SK-N-SH (cell line): ENCODE measurements around the gene MANBA. TPM values are rescaled to one million over a fixed set of nuclear protein-coding genes. Genes with fewer than 3 reads are reported as not detected.

ENCODE experiments used
- CTCF ChIA-PET: fragments of 300-600, 350-600 bp; formaldehyde crosslinking; extraction: SDS; loops from one replicate; lab custom pipeline; 2021; lab: Yijun Ruan, JAX
- POLR2A ChIA-PET: fragments of 350-600 bp; sonication (Branson Sonifier 250); formaldehyde crosslinking; extraction: SDS; loops from one replicate; lab custom pipeline; 2020; ENCODE audit warnings: antibody characterized with exemption, inconsistent platforms; lab: Yijun Ruan, JAX
- DNase-seq: peaks from one replicate; pipeline ENCODE4 v3.0.0; 2012
- H2AFZ ChIP-seq: fragments of 200-600 bp; sonication (generic); 2 replicates; pipeline ENCODE4 v1.8.1; 2016; ENCODE audit warnings: antibody characterized with exemption, mild to moderate bottlenecking, low read depth
- H3F3A ChIP-seq: fragments of 200-600 bp; sonication (generic); replicated peaks from 2 replicates; pipeline ENCODE3; 2016; ENCODE audit warnings: antibody characterized with exemption, mild to moderate bottlenecking; ENCODE audit not compliant: insufficient read depth
- H3K27ac ChIP-seq, 2 experiments: fragments of 200-500 bp in 1 of 2; fragments of 200-600 bp in 1 of 2; sonication (Bioruptor generic) in 1 of 2; sonication (generic), shearing (Covaris generic) in 1 of 2; 2 replicates each; pipeline versions ENCODE4 v1.5.1 to v1.6.1; 2014 to 2016; ENCODE audit warnings: low read depth in 2 of 2, inconsistent platforms in 1 of 2, low read length in 1 of 2, mild to moderate bottlenecking in 1 of 2, mixed read lengths in 1 of 2
- H3K27me3 ChIP-seq: fragments of 200-600 bp; sonication (generic), shearing (Covaris generic); 2 replicates; pipeline ENCODE4 v1.6.1; 2016; ENCODE audit warnings: mixed run types; ENCODE audit not compliant: insufficient read depth
- H3K36me3 ChIP-seq, 2 experiments: fragments of 200-500 bp in 1 of 2; fragments of 200-600 bp in 1 of 2; sonication (Bioruptor generic) in 1 of 2; sonication (generic) in 1 of 2; replicated peaks in 1 of 2; 2 replicates each; pipeline versions ENCODE3 to v1.5.1; 2014 to 2016; ENCODE audit warnings: low read length in 1 of 2, mild to moderate bottlenecking in 1 of 2; ENCODE audit not compliant: insufficient read depth in 2 of 2, control insufficient read depth in 1 of 2
- H3K4me1 ChIP-seq, 2 experiments: fragments of 200-500 bp in 1 of 2; fragments of 200-600 bp in 1 of 2; sonication (Bioruptor generic) in 1 of 2; sonication (generic), shearing (Covaris generic) in 1 of 2; 2 replicates each; pipeline versions ENCODE4 v1.5.1 to v1.6.1; 2014 to 2016; ENCODE audit warnings: low read depth in 1 of 2, low read length in 1 of 2, mixed run types in 1 of 2; ENCODE audit not compliant: insufficient read depth in 2 of 2, control insufficient read depth in 1 of 2
- H3K4me2 ChIP-seq: fragments of 200-600 bp; sonication (generic), shearing (Covaris generic); 2 replicates; pipeline ENCODE4 v1.6.1; 2017; ENCODE audit warnings: mixed run types
- H3K4me3 ChIP-seq, 2 experiments: fragments of 200-500 bp in 1 of 2; fragments of 200-600 bp in 1 of 2; sonication (Bioruptor generic) in 1 of 2; sonication (generic), shearing (Covaris generic) in 1 of 2; 2 replicates each; pipeline versions ENCODE4 v1.5.1 to v1.8.1; 2014 to 2016; ENCODE audit warnings: low read depth in 2 of 2, inconsistent platforms in 1 of 2, low read length in 1 of 2, mild to moderate bottlenecking in 1 of 2, mixed read lengths in 1 of 2, moderate library complexity in 1 of 2
- H3K79me2 ChIP-seq: fragments of 200-600 bp; sonication (generic); 2 replicates; pipeline ENCODE4 v1.8.1; 2017; ENCODE audit warnings: mild to moderate bottlenecking; ENCODE audit not compliant: insufficient read depth
- H3K9ac ChIP-seq: fragments of 200-600 bp; sonication (generic); 2 replicates; pipeline ENCODE4 v1.6.1; 2017; ENCODE audit warnings: mixed run types
- H3K9me2 ChIP-seq: fragments of 200-600 bp; sonication (generic); 2 replicates; pipeline ENCODE4 v1.6.1; 2017; ENCODE audit warnings: mixed run types
- H3K9me3 ChIP-seq: fragments of 200-600 bp; sonication (generic); 2 replicates; pipeline ENCODE4 v1.6.1; 2017; ENCODE audit warnings: mixed run types, mild to moderate bottlenecking, moderate library complexity
- H4K20me1 ChIP-seq: fragments of 200-600 bp; sonication (generic); 2 replicates; pipeline ENCODE4 v1.6.1; 2017; ENCODE audit warnings: mild to moderate bottlenecking, mixed run types; ENCODE audit not compliant: insufficient read depth
- ELF1 ChIP-seq: IDR thresholded peaks from 2 replicates; pipeline ENCODE4 v1.4.0; 2012
- EP300 ChIP-seq, 2 experiments: IDR thresholded peaks; 2 replicates each; pipeline versions ENCODE4 v1.4.0 to v1.6.1; 2012; ENCODE audit warnings: borderline replicate concordance in 1 of 2, low read depth in 1 of 2, low read length in 1 of 2
- FOSL2 ChIP-seq: IDR thresholded peaks from 2 replicates; pipeline ENCODE4 v1.4.0; 2012; ENCODE audit warnings: low read depth, mild to moderate bottlenecking, moderate library complexity, borderline replicate concordance
- FOXM1 ChIP-seq: IDR thresholded peaks from 2 replicates; pipeline ENCODE4 v1.4.0; 2012; ENCODE audit warnings: low read depth, mild to moderate bottlenecking
- JUND ChIP-seq: IDR thresholded peaks from 2 replicates; pipeline ENCODE4 v1.4.0; 2012
- MEF2A ChIP-seq: IDR thresholded peaks from 2 replicates; pipeline ENCODE4 v1.4.0; 2012; ENCODE audit warnings: low read depth, borderline replicate concordance
- MXI1 ChIP-seq: IDR thresholded peaks from 2 replicates; pipeline ENCODE4 v1.6.1; 2012; ENCODE audit warnings: mild to moderate bottlenecking, low read depth, low read length, improper control_type of control experiment
- NFIC ChIP-seq: IDR thresholded peaks from 2 replicates; pipeline ENCODE4 v1.4.0; 2012; ENCODE audit warnings: borderline replicate concordance
- RAD21 ChIP-seq: IDR thresholded peaks from 2 replicates; pipeline ENCODE4 v1.6.1; 2012; ENCODE audit warnings: mild to moderate bottlenecking, low read length
- RCOR1 ChIP-seq: fragments of 150-350 bp; IDR thresholded peaks from 2 replicates; pipeline ENCODE4 v1.6.1; 2017; ENCODE audit warnings: antibody characterized with exemption, low read length
- REST ChIP-seq: IDR thresholded peaks from 2 replicates; pipeline ENCODE4 v1.6.1; 2012; ENCODE audit warnings: mild to moderate bottlenecking, low read depth, low read length, moderate library complexity
- RFX5 ChIP-seq: IDR thresholded peaks from 2 replicates; pipeline ENCODE4 v1.6.1; 2012; ENCODE audit warnings: mild to moderate bottlenecking, improper control_type of control experiment, low read length
- SMC3 ChIP-seq: IDR thresholded peaks from 2 replicates; pipeline ENCODE4 v1.6.1; 2012; ENCODE audit warnings: low read depth, low read length, improper control_type of control experiment
- TAF1 ChIP-seq: IDR thresholded peaks from 2 replicates; pipeline ENCODE4 v1.6.1; 2012; ENCODE audit warnings: low read depth, mild to moderate bottlenecking, low read length, moderate library complexity, borderline replicate concordance
- TCF12 ChIP-seq: IDR thresholded peaks from 2 replicates; pipeline ENCODE4 v1.4.0; 2012
- USF1 ChIP-seq: IDR thresholded peaks from 2 replicates; pipeline ENCODE4 v1.4.0; 2012; ENCODE audit warnings: low read depth, borderline replicate concordance
- USF2 ChIP-seq: fragments of 150-350 bp; IDR thresholded peaks from 2 replicates; pipeline ENCODE4 v1.6.1; 2017; ENCODE audit warnings: antibody characterized with exemption, low read length, low read depth, borderline replicate concordance
- YY1 ChIP-seq: IDR thresholded peaks from 2 replicates; pipeline ENCODE4 v1.4.0; 2012; ENCODE audit warnings: low read depth, mild to moderate bottlenecking
- ZBTB33 ChIP-seq: IDR thresholded peaks from 2 replicates; pipeline ENCODE4 v1.4.0; 2012; ENCODE audit warnings: low read depth, borderline replicate concordance
- WGBS: methylation state at CpG from one replicate; pipeline ENCODE4 v1.1.6; 2017; ENCODE audit warnings: low lambda C conversion rate; 5-methylcytosine and 5-hydroxymethylcytosine counted together
- polyA plus RNA-seq, 3 experiments: library from polyadenylated mRNA; depleted of rRNA; stranded (reverse); fragments of >200 nt; gene quantifications; 2 replicates each; pipeline ENCODE4 v1.2.3, GENCODE V29; 2012

MANBA gene
- polyA plus RNA-seq, 1 of the 3 experiments (the other 2 are of a cell fraction) = 13.4 TPM

- Histone ChIP-seq H3K36me3 (no peaks in the 10 kb centered on the region), H3K9me2 (no peaks in the 10 kb centered on the region), H3K4me3 (no peak overlapping the region), H3K27ac (no peak overlapping the region), H2AFZ (no peak overlapping the region), H3K4me2 (no peak overlapping the region), H3K27me3 (no peaks in the 10 kb centered on the region), H3K9me3 (no peaks in the 10 kb centered on the region), H3K4me1 (no peaks in the 10 kb centered on the region), H3F3A (no peaks in the 10 kb centered on the region), H3K79me2 (peaks cover 42% of the 10 kb centered on the region), H3K9ac (no peak overlapping the region), H4K20me1 (no peaks in the 10 kb centered on the region)
- ChIA-PET CTCF (no interaction called here), POLR2A (no interaction called here)
- WGBS = 94% methylated on average over 1 of the region's 1 CpG
- no peak for TF ChIP-seq RFX5
- no peak for TF ChIP-seq FOXM1
- no peak for TF ChIP-seq ZBTB33
- TF ChIP-seq MXI1 = no peak
- no peak for TF ChIP-seq USF1
- TF ChIP-seq USF2 = no peak
- no peak for TF ChIP-seq RCOR1
- TF ChIP-seq JUND = no peak
- TF ChIP-seq TCF12 = no peak
- no peak for TF ChIP-seq ELF1
- TF ChIP-seq YY1 = no peak
- TF ChIP-seq MEF2A = no peak
- no peak for TF ChIP-seq NFIC
- no peak for TF ChIP-seq TAF1
- TF ChIP-seq FOSL2 = no peak
- TF ChIP-seq EP300 (IDR thresholded peaks at IDR 0.05; ENCODE audit: borderline replicate concordance in 1 of 2, low read depth in 1 of 2, low read length in 1 of 2) = no peak
- TF ChIP-seq SMC3 = no peak
- no peak for TF ChIP-seq RAD21
- TF ChIP-seq REST = no peak
- no peak for DNase-seq
Observed at GRCh38 chr4:102735582-102735981, 25.2 kb downstream of the MANBA start.
